Tibial nerve (tissue), 4 donors: Measurements from ENCODE around the gene PLD2.

Experiments used
- EP300 ChIP-seq, 2 donors: sonication (generic); formaldehyde crosslinking; IDR thresholded peaks; one replicate each; pipeline ENCODE4 v1.6.1; 2017; ENCODE audit warnings: antibody characterized with exemption in 2 of 2, mild to moderate bottlenecking in 1 of 2
- TF ChIP-seq, protein P1 (sequence below), 5 experiments: fragments of 200-600 bp in 3 of 5; fragments of 450-650 bp in 2 of 5; sonication (generic) in 3 of 5; IDR thresholded peaks; one replicate each; pipeline ENCODE4 v1.5.1; 2016 to 2019; ENCODE audit warnings: antibody characterized with exemption in 5 of 5, mild to moderate bottlenecking in 3 of 5, moderate library complexity in 2 of 5

DNA sequence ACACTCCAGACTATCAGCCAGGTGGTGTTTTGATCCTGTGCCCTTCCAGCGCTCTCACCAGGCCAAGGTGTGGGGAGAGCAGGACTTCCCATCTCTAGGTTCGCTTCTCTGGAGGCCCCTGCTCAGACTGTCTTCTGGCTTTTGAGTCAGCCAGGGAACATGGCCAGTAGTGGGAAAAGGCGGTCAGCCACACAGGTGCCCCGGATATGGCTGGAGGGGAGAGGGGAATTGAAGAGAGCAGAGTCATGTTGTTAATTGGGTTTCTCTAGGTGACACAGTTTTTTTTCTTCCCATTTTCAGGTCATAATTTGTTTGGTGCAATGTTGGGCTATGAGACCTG lies 27.7 kb downstream of the PLD2 start:
- TF ChIP-seq, protein P1, sequence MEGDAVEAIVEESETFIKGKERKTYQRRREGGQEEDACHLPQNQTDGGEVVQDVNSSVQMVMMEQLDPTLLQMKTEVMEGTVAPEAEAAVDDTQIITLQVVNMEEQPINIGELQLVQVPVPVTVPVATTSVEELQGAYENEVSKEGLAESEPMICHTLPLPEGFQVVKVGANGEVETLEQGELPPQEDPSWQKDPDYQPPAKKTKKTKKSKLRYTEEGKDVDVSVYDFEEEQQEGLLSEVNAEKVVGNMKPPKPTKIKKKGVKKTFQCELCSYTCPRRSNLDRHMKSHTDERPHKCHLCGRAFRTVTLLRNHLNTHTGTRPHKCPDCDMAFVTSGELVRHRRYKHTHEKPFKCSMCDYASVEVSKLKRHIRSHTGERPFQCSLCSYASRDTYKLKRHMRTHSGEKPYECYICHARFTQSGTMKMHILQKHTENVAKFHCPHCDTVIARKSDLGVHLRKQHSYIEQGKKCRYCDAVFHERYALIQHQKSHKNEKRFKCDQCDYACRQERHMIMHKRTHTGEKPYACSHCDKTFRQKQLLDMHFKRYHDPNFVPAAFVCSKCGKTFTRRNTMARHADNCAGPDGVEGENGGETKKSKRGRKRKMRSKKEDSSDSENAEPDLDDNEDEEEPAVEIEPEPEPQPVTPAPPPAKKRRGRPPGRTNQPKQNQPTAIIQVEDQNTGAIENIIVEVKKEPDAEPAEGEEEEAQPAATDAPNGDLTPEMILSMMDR (IDR thresholded peaks at IDR 0.05): no peak
- no peak for TF ChIP-seq EP300 (IDR thresholded peaks at IDR 0.05)
